Measurements from ENCODE around the gene MBOAT2.
A peak's percentile ranks its signal among the peaks of the same experiment; 100 is the strongest.

GRCh38 chr2:8986327-8986976 is 17.0 kb downstream of the MBOAT2 start:
- TF ChIP-seq, protein P1, sequence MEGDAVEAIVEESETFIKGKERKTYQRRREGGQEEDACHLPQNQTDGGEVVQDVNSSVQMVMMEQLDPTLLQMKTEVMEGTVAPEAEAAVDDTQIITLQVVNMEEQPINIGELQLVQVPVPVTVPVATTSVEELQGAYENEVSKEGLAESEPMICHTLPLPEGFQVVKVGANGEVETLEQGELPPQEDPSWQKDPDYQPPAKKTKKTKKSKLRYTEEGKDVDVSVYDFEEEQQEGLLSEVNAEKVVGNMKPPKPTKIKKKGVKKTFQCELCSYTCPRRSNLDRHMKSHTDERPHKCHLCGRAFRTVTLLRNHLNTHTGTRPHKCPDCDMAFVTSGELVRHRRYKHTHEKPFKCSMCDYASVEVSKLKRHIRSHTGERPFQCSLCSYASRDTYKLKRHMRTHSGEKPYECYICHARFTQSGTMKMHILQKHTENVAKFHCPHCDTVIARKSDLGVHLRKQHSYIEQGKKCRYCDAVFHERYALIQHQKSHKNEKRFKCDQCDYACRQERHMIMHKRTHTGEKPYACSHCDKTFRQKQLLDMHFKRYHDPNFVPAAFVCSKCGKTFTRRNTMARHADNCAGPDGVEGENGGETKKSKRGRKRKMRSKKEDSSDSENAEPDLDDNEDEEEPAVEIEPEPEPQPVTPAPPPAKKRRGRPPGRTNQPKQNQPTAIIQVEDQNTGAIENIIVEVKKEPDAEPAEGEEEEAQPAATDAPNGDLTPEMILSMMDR (IDR thresholded peaks at IDR 0.05), result peak in 1 of 6 experiments; percentile 7
- no peak for TF ChIP-seq POLR2A (IDR thresholded peaks at IDR 0.05)

All from adrenal gland (tissue), 5 donors.